Keratinocyte (primary cell): ENCODE data around the gene MYLIP. TPM values are rescaled to one million over a fixed set of nuclear protein-coding genes. Genes with fewer than 3 reads are reported as not detected.

Experiments
- DNase-seq: peaks from one replicate; pipeline ENCODE4 v3.0.0-alpha.2; 2011; ENCODE audit warnings: low read depth, missing footprints, low spot score
- FAIRE-seq: peaks from 2 replicates; lab custom pipeline; 2011; peaks lifted over from hg19 to GRCh38; lab: Jason Lieb, UNC
- H2AFZ ChIP-seq: 2 replicates; pipeline ENCODE4 v1.6.0; 2012; ENCODE audit warnings: low read length, control low read depth, inconsistent platforms; ENCODE audit not compliant: control insufficient read depth
- H3K27ac ChIP-seq: 2 replicates; pipeline ENCODE4 v1.5.1; 2011; ENCODE audit warnings: low read length; ENCODE audit not compliant: control insufficient read depth, insufficient read depth
- H3K27me3 ChIP-seq: 3 replicates; pipeline ENCODE4 v1.6.0; 2011; ENCODE audit warnings: low read length; ENCODE audit not compliant: control insufficient read depth, insufficient read depth; ENCODE audit errors: extremely low read depth
- H3K36me3 ChIP-seq, 2 experiments: 2 replicates in 1 of 2; 3 replicates in 1 of 2; pipeline ENCODE4 v1.5.1; 2011; ENCODE audit warnings: low read length in 2 of 2, mild to moderate bottlenecking in 1 of 2; ENCODE audit not compliant: control insufficient read depth in 2 of 2, insufficient read depth in 2 of 2; ENCODE audit errors: extremely low read depth in 1 of 2
- H3K4me1 ChIP-seq: 3 replicates; pipeline ENCODE4 v1.5.1; 2011; ENCODE audit warnings: low read length; ENCODE audit not compliant: control insufficient read depth, insufficient read depth; ENCODE audit errors: extremely low read depth
- H3K4me2 ChIP-seq: 3 replicates; pipeline ENCODE4 v1.6.0; 2011; ENCODE audit warnings: low read depth, low read length; ENCODE audit not compliant: control insufficient read depth, insufficient read depth; ENCODE audit errors: extremely low read depth
- H3K4me3 ChIP-seq, 3 experiments: fragments of 200-600 bp in 1 of 3; sonication (generic) in 1 of 3; 2 replicates in 2 of 3; 3 replicates in 1 of 3; pipeline ENCODE4 v1.5.1; 2011 to 2016; ENCODE audit warnings: low read length in 3 of 3, mild to moderate bottlenecking in 3 of 3, control low read depth in 2 of 3, inconsistent platforms in 1 of 3, low read depth in 1 of 3, mixed read lengths in 1 of 3, mixed run types in 1 of 3, moderate library complexity in 1 of 3; ENCODE audit not compliant: control insufficient read depth in 2 of 3, insufficient read depth in 2 of 3; ENCODE audit errors: extremely low read depth in 1 of 3
- H3K79me2 ChIP-seq: 2 replicates; pipeline ENCODE4 v1.6.0; 2012; ENCODE audit warnings: low read length; ENCODE audit not compliant: control insufficient read depth, insufficient read depth
- H3K9ac ChIP-seq: 3 replicates; pipeline ENCODE4 v1.6.0; 2011; ENCODE audit warnings: low read length; ENCODE audit not compliant: control insufficient read depth, insufficient read depth; ENCODE audit errors: extremely low read depth
- H3K9me1 ChIP-seq: 3 replicates; pipeline ENCODE4 v1.6.0; 2011; ENCODE audit warnings: low read length; ENCODE audit not compliant: control insufficient read depth, insufficient read depth; ENCODE audit errors: extremely low read depth
- H3K9me3 ChIP-seq: 2 replicates; pipeline ENCODE4 v1.5.1; 2012; ENCODE audit warnings: low read depth, low read length; ENCODE audit not compliant: control insufficient read depth
- H4K20me1 ChIP-seq: 3 replicates; pipeline ENCODE4 v1.6.0; 2011; ENCODE audit warnings: low read length; ENCODE audit not compliant: control insufficient read depth, insufficient read depth; ENCODE audit errors: extremely low read depth
- EZH2 ChIP-seq: IDR thresholded peaks from one replicate; pipeline ENCODE4 v1.6.1; 2012; ENCODE audit warnings: inconsistent platforms, mild to moderate bottlenecking, low read length, moderate library complexity
- dilution Hi-C: fragments of 300-500 bp; cut with MboI; formaldehyde crosslinking; loops from one replicate; pipeline ENCODE4 v1.7.0; 2020; ENCODE audit warnings: low sequenced_read_pairs; ENCODE audit not compliant: extremely low pct_ligation_motif_present
- polyA plus RNA-seq, 5 experiments: library from polyadenylated mRNA; depleted of rRNA in 3 of 5; stranded (reverse) in 3 of 5; stranded (forward) in 1 of 5; unstranded in 1 of 5; fragments of >200 nt; gene quantifications; 1 replicate in 1 of 5; 2 replicates in 3 of 5; 3 replicates in 1 of 5; pipeline versions ENCODE4 v1.2.1 to v1.2.3, GENCODE V29; 2011 to 2012; ENCODE audit warnings: missing spikeins in 2 of 5, low read depth in 1 of 5, low replicate concordance in 1 of 5
- TF ChIP-seq, protein P1 (sequence below), 3 experiments: IDR thresholded peaks in 1 of 3; conservative IDR thresholded peaks in 1 of 3; optimal IDR thresholded peaks in 1 of 3; 2 replicates in 2 of 3; 3 replicates in 1 of 3; pipeline versions ENCODE3 to v1.5.1; 2011; ENCODE audit warnings: low read length in 3 of 3, mild to moderate bottlenecking in 3 of 3, moderate library complexity in 2 of 3, control low read depth in 1 of 3, inconsistent platforms in 1 of 3; ENCODE audit not compliant: insufficient read depth in 2 of 3; ENCODE audit errors: extremely low read depth in 1 of 3

Gene MYLIP
- polyA plus RNA-seq, 1 donor (not counting 4 experiments of a cell fraction or from before 2014, with no cell fraction given): 5.8 TPM

DNA sequence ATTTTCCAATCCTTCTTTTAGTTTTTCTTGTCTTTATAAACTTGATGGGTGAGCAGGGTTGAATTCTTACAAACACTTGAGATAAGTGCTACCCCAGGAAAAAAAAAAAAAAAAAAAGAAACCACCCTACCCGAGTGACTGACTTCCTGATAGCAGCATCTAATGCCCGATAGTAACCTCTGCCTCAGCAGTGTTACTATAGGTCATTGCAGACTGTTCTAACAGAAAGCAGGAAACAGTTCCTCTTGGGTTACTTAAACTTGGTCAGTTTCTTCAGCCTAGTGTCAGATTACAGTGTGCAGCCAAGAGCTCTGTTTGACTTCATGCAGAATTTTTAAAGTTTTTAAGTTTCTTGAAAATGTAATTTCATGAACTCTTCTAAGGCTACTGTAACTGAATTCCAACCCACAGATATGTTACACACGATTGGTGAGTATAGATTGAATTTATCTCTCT lies 2.1 kb downstream of the MYLIP start:
- H3K36me3 ChIP-seq: no peaks in the 10 kb centered on the region
- H3K79me2 ChIP-seq: no peaks in the 10 kb centered on the region
- peaks cover 8% of the 10 kb centered on the region for H3K27me3 ChIP-seq
- no peak overlapping the region for H3K9ac ChIP-seq
- no peaks in the 10 kb centered on the region for H4K20me1 ChIP-seq
- H3K4me1 ChIP-seq: peaks cover 21% of the 10 kb centered on the region
- H3K9me1 ChIP-seq: no peaks in the 10 kb centered on the region
- H3K4me3 ChIP-seq: no peak overlapping the region
- TF ChIP-seq EZH2: no peak
- TF ChIP-seq, protein P1, sequence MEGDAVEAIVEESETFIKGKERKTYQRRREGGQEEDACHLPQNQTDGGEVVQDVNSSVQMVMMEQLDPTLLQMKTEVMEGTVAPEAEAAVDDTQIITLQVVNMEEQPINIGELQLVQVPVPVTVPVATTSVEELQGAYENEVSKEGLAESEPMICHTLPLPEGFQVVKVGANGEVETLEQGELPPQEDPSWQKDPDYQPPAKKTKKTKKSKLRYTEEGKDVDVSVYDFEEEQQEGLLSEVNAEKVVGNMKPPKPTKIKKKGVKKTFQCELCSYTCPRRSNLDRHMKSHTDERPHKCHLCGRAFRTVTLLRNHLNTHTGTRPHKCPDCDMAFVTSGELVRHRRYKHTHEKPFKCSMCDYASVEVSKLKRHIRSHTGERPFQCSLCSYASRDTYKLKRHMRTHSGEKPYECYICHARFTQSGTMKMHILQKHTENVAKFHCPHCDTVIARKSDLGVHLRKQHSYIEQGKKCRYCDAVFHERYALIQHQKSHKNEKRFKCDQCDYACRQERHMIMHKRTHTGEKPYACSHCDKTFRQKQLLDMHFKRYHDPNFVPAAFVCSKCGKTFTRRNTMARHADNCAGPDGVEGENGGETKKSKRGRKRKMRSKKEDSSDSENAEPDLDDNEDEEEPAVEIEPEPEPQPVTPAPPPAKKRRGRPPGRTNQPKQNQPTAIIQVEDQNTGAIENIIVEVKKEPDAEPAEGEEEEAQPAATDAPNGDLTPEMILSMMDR (optimal IDR thresholded peaks at IDR 0.05 in 1 of 3, IDR thresholded peaks at IDR 0.05 in 1 of 3, conservative IDR thresholded peaks at IDR 0.05 in 1 of 3; ENCODE audit: extremely low read depth in 1 of 3, insufficient read depth in 2 of 3, low read length in 3 of 3): no peak
- no peak overlapping the region for H3K27ac ChIP-seq
- H3K9me3 ChIP-seq: no peaks in the 10 kb centered on the region
- DNase-seq: no peak
- dilution Hi-C loops: no loop called here
- peak; percentile 52 for FAIRE-seq
- H3K4me2 ChIP-seq: peak overlapping the region; percentile 92
- no peak overlapping the region for H2AFZ ChIP-seq

DNA sequence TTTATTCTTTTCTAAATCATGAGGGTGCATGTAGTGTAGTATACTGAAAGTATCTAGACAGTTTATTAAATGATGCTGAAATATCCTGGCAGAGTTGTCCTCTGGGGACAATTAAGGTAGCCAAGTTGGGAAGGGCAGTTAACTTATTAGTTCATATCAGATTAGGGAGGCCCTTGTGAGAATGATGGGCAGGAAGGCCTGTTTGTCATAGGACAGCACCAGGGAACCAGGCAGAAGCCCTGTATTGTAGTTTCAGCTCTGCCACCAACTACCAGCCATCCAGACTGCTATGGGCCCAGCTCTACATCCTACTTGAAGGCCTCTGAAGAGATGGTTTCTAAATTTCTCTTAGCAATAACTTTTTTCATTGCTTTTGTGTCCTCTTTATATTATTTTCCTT lies 4.0 kb downstream of the MYLIP start:
- H3K9ac ChIP-seq: no peak overlapping the region
- H3K4me2 ChIP-seq: no peak overlapping the region
- no peaks in the 10 kb centered on the region for H3K36me3 ChIP-seq
- no peaks in the 10 kb centered on the region for H3K27me3 ChIP-seq
- no peaks in the 10 kb centered on the region for H3K79me2 ChIP-seq
- H3K9me3 ChIP-seq: no peaks in the 10 kb centered on the region
- TF ChIP-seq, protein P1 (optimal IDR thresholded peaks at IDR 0.05 in 1 of 3, IDR thresholded peaks at IDR 0.05 in 1 of 3, conservative IDR thresholded peaks at IDR 0.05 in 1 of 3; ENCODE audit: extremely low read depth in 1 of 3, insufficient read depth in 2 of 3, low read length in 3 of 3): no peak
- H3K9me1 ChIP-seq: no peaks in the 10 kb centered on the region
- peaks cover 32% of the 10 kb centered on the region for H3K4me1 ChIP-seq
- H3K4me3 ChIP-seq: no peak overlapping the region
- no peak overlapping the region for H2AFZ ChIP-seq
- peaks cover 2% of the 10 kb centered on the region for H4K20me1 ChIP-seq
- H3K27ac ChIP-seq: no peak overlapping the region
- dilution Hi-C loops: no loop called here
- FAIRE-seq (no peak), DNase-seq (no peak)
